MM.1S (cell line): ENCODE results near the gene ECHS1.

Source experiments
- DNase-seq: peaks from one replicate; pipeline ENCODE4 v3.0.0-alpha.2; 2015
- H2AFZ ChIP-seq: fragments of 300-600 bp; sonication (generic); 2 replicates; pipeline ENCODE4 v1.6.0; 2016; ENCODE audit warnings: antibody characterized with exemption, low read length
- H3F3A ChIP-seq: fragments of 300-600 bp; sonication (generic); 2 replicates; pipeline ENCODE4 v1.6.1; 2016; ENCODE audit warnings: mild to moderate bottlenecking, antibody characterized with exemption, low read length, moderate library complexity, mixed read lengths; ENCODE audit not compliant: insufficient read depth
- H3K27ac ChIP-seq: fragments of 300-600 bp; sonication (generic); 2 replicates; pipeline ENCODE4 v1.5.1; 2016; ENCODE audit warnings: mild to moderate bottlenecking, low read length
- H3K27me3 ChIP-seq: fragments of 300-600 bp; sonication (generic); replicated peaks from 2 replicates; pipeline ENCODE4 v1.6.0; 2016; ENCODE audit warnings: low read length; ENCODE audit not compliant: insufficient read depth
- H3K36me3 ChIP-seq: fragments of 300-600 bp; sonication (generic); replicated peaks from 2 replicates; pipeline ENCODE4 v1.6.1; 2016; ENCODE audit warnings: mild to moderate bottlenecking, low read length, mixed read lengths; ENCODE audit not compliant: insufficient read depth
- H3K4me1 ChIP-seq: fragments of 300-600 bp; sonication (generic); 2 replicates; pipeline ENCODE4 v1.6.1; 2016; ENCODE audit warnings: low read length, mixed read lengths
- H3K4me2 ChIP-seq: fragments of 300-600 bp; sonication (generic); 2 replicates; pipeline ENCODE4 v1.6.0; 2016; ENCODE audit warnings: low read depth, low read length
- H3K4me3 ChIP-seq: fragments of 300-600 bp; sonication (generic); 2 replicates; pipeline ENCODE4 v1.5.1; 2016; ENCODE audit warnings: low read length, mixed read lengths
- H3K79me2 ChIP-seq: fragments of 300-600 bp; sonication (generic); 2 replicates; pipeline ENCODE4 v1.6.1; 2016; ENCODE audit warnings: mixed run types, low read length, mixed read lengths
- H3K9ac ChIP-seq: fragments of 300-600 bp; sonication (generic); 2 replicates; pipeline ENCODE4 v1.6.1; 2016; ENCODE audit warnings: low read length, mixed read lengths
- H3K9me2 ChIP-seq: fragments of 300-600 bp; sonication (generic); replicated peaks from 2 replicates; pipeline ENCODE4 v1.6.1; 2016; ENCODE audit warnings: mild to moderate bottlenecking, low read length, mixed read lengths; ENCODE audit not compliant: insufficient read depth
- H3K9me3 ChIP-seq: fragments of 300-600 bp; sonication (generic); replicated peaks from 2 replicates; pipeline ENCODE4 v1.6.1; 2016; ENCODE audit warnings: mild to moderate bottlenecking, low read length, mixed read lengths; ENCODE audit not compliant: insufficient read depth
- H4K20me1 ChIP-seq: fragments of 300-600 bp; sonication (generic); 2 replicates; pipeline ENCODE4 v1.6.1; 2016; ENCODE audit warnings: mild to moderate bottlenecking, low read length, moderate library complexity, mixed read lengths; ENCODE audit not compliant: insufficient read depth
- CTCF ChIP-seq: fragments of 300-600 bp; sonication (generic); IDR thresholded peaks from 2 replicates; pipeline ENCODE4 v1.5.1; 2016; ENCODE audit warnings: antibody characterized with exemption, low read length, mixed read lengths
- EZH2 ChIP-seq: fragments of 300-600 bp; sonication (generic); optimal IDR thresholded peaks from 2 replicates; pipeline ENCODE3; 2017; ENCODE audit warnings: low read depth, mild to moderate bottlenecking, antibody characterized with exemption, low read length, mixed read lengths
- EZH2phosphoT487 ChIP-seq: fragments of 300-600 bp; sonication (generic); IDR thresholded peaks from 2 replicates; pipeline ENCODE4 v1.6.1; 2018; ENCODE audit warnings: antibody characterized with exemption, low read length

ECHS1 gene

GRCh38 chr10:133353202-133353959 is 19.8 kb downstream of the ECHS1 start:
- no peaks in the 10 kb centered on the region for H3K79me2 ChIP-seq
- TF ChIP-seq CTCF (no peak), EZH2 (no peak), EZH2phosphoT487 (no peak)
- H3K27me3 ChIP-seq: peaks cover 28% of the 10 kb centered on the region

GRCh38 chr10:133351408-133352318 is 21.5 kb downstream of the ECHS1 start:
- H4K20me1 ChIP-seq: no peaks in the 10 kb centered on the region
- no peak for DNase-seq

More at GRCh38 chr10:133353202-133353959, 19.8 kb downstream of the ECHS1 start:
- Histone ChIP-seq H3K4me2 (no peak overlapping the region), H4K20me1 (no peaks in the 10 kb centered on the region), H3K9me2 (no peaks in the 10 kb centered on the region), H3K36me3 (no peaks in the 10 kb centered on the region), H3K27ac (no peak overlapping the region), H2AFZ (no peak overlapping the region), H3F3A (no peaks in the 10 kb centered on the region), H3K4me3 (no peak overlapping the region), H3K4me1 (no peaks in the 10 kb centered on the region), H3K9me3 (no peaks in the 10 kb centered on the region), H3K9ac (no peak overlapping the region)
- no peak for DNase-seq

GRCh38 chr10:133350950-133351329 is 22.2 kb downstream of the ECHS1 start:
- Histone ChIP-seq H3K9ac (no peak overlapping the region), H3K27me3 (peaks cover 25% of the 10 kb centered on the region), H3K9me3 (no peaks in the 10 kb centered on the region), H3K27ac (no peak overlapping the region), H3K79me2 (no peaks in the 10 kb centered on the region), H3K4me1 (no peaks in the 10 kb centered on the region), H3K9me2 (no peaks in the 10 kb centered on the region), H3K4me2 (no peak overlapping the region), H2AFZ (no peak overlapping the region), H3K36me3 (no peaks in the 10 kb centered on the region), H3F3A (no peaks in the 10 kb centered on the region), H4K20me1 (no peaks in the 10 kb centered on the region), H3K4me3 (no peak overlapping the region)
- no peak for DNase-seq
- TF ChIP-seq EZH2phosphoT487: no peak
- no peak for TF ChIP-seq CTCF
- no peak for TF ChIP-seq EZH2

More at GRCh38 chr10:133351408-133352318, 21.5 kb downstream of the ECHS1 start:
- H3K4me1 ChIP-seq: no peaks in the 10 kb centered on the region
- H3K9me3 ChIP-seq: no peaks in the 10 kb centered on the region
- H3K36me3 ChIP-seq: no peaks in the 10 kb centered on the region
- H3K27ac ChIP-seq: no peak overlapping the region
- H3K9me2 ChIP-seq: no peaks in the 10 kb centered on the region
- no peaks in the 10 kb centered on the region for H3F3A ChIP-seq
- peaks cover 26% of the 10 kb centered on the region for H3K27me3 ChIP-seq
- no peaks in the 10 kb centered on the region for H3K79me2 ChIP-seq
- H3K4me3 ChIP-seq: no peak overlapping the region
- H3K4me2 ChIP-seq: no peak overlapping the region
- H3K9ac ChIP-seq: no peak overlapping the region
- H2AFZ ChIP-seq: no peak overlapping the region
- TF ChIP-seq EZH2phosphoT487: no peak
- TF ChIP-seq EZH2: no peak
- TF ChIP-seq CTCF: no peak
